Body of pancreas (tissue), 4 donors: Measurements from ENCODE around the gene ZCCHC9. TPM values are rescaled to one million over a fixed set of nuclear protein-coding genes. Genes with fewer than 3 reads are reported as not detected.
"Not testable (repeated sequence)": the region's sequence is repeated elsewhere in the genome, so short reads cannot be mapped to it uniquely, and the experiment has no call there.

Experiments used
- ATAC-seq: fragments of 150-250 bp; one replicate; pipeline ENCODE4 v1.9.1; 2016
- DNase-seq, 4 donors: peaks; one replicate each; pipeline ENCODE4 v3.0.0-alpha.2; 2019
- H3K27ac ChIP-seq, 4 donors: fragments of 200-600 bp; sonication (generic); 1 replicate in 3 of 4; 2 replicates in 1 of 4; pipeline versions ENCODE4 v1.5.1 to v1.6.1; 2016 to 2019; ENCODE audit warnings: mild to moderate bottlenecking in 1 of 4, mixed read lengths in 1 of 4, moderate library complexity in 1 of 4
- H3K27me3 ChIP-seq, 2 donors: fragments of 200-600 bp; sonication (generic); one replicate each; pipeline ENCODE4 v1.6.0; 2016; ENCODE audit warnings: mild to moderate bottlenecking in 1 of 2
- H3K36me3 ChIP-seq, 2 donors: fragments of 200-600 bp; sonication (generic); replicated peaks in 1 of 2; 2 replicates each; pipeline ENCODE4 v1.5.1; 2016; ENCODE audit warnings: low read depth in 2 of 2; ENCODE audit not compliant: insufficient read depth in 1 of 2
- H3K4me1 ChIP-seq: fragments of 200-600 bp; sonication (generic); one replicate; pipeline ENCODE4 v1.6.0; 2016
- H3K4me3 ChIP-seq, 2 donors: fragments of 200-600 bp; sonication (generic); 1 replicate in 1 of 2; 2 replicates in 1 of 2; pipeline ENCODE4 v1.5.1; 2016 to 2019
- H3K9me3 ChIP-seq, 3 donors: fragments of 200-600 bp; sonication (generic); 1 replicate in 2 of 3; 2 replicates in 1 of 3; pipeline ENCODE4 v1.5.1; 2016
- POLR2A ChIP-seq, 3 donors: fragments of 450-650 bp; IDR thresholded peaks; one replicate each; pipeline ENCODE4 v1.6.1; 2016; ENCODE audit warnings: antibody characterized with exemption in 3 of 3, mild to moderate bottlenecking in 2 of 3
- WGBS, 2 donors: methylation state at CpG; one replicate each; pipeline ENCODE4 v1.1.5; 2017; 5-methylcytosine and 5-hydroxymethylcytosine counted together
- intact Hi-C: fragments of 100-400 bp; cut with DNase I; formaldehyde crosslinking; loops from one replicate; pipeline ENCODE4 v1.15.1; 2023
- total RNA-seq, 2 donors: library from RNA; depleted of rRNA; stranded (reverse); fragments of >200 nt; gene quantifications; one replicate each; pipeline ENCODE4 v1.1.0, GENCODE V29; 2016
- TF ChIP-seq, protein P1 (sequence below), 7 experiments: fragments of 450-650 bp in 4 of 7; fragments of 200-600 bp in 3 of 7; sonication (generic) in 3 of 7; IDR thresholded peaks; one replicate each; pipeline ENCODE4 v1.5.1; 2016 to 2019; ENCODE audit warnings: antibody characterized with exemption in 7 of 7

The ZCCHC9 gene
- total RNA-seq, 2 donors from 2014 or later = 10.5 to 10.6 TPM

GRCh38 chr5:81269751-81270393 lies 31.5 kb upstream of the ZCCHC9 start:
- no peaks in the 10 kb centered on the region for H3K36me3 ChIP-seq
- peaks cover 8% of the 10 kb centered on the region for H3K4me1 ChIP-seq
- TF ChIP-seq POLR2A (IDR thresholded peaks at IDR 0.05) = no peak
- TF ChIP-seq, protein P1, sequence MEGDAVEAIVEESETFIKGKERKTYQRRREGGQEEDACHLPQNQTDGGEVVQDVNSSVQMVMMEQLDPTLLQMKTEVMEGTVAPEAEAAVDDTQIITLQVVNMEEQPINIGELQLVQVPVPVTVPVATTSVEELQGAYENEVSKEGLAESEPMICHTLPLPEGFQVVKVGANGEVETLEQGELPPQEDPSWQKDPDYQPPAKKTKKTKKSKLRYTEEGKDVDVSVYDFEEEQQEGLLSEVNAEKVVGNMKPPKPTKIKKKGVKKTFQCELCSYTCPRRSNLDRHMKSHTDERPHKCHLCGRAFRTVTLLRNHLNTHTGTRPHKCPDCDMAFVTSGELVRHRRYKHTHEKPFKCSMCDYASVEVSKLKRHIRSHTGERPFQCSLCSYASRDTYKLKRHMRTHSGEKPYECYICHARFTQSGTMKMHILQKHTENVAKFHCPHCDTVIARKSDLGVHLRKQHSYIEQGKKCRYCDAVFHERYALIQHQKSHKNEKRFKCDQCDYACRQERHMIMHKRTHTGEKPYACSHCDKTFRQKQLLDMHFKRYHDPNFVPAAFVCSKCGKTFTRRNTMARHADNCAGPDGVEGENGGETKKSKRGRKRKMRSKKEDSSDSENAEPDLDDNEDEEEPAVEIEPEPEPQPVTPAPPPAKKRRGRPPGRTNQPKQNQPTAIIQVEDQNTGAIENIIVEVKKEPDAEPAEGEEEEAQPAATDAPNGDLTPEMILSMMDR (IDR thresholded peaks at IDR 0.05) = no peak
- no peak overlapping the region for H3K27ac ChIP-seq
- no peaks in the 10 kb centered on the region for H3K27me3 ChIP-seq
- H3K9me3 ChIP-seq = no peaks in the 10 kb centered on the region
- ATAC-seq (no peak), DNase-seq (no peak)
- WGBS, 2 donors = 93 to 95% methylated on average over 8 of the region's 8 CpGs
- intact Hi-C loops = no loop called here
- H3K4me3 ChIP-seq = no peak overlapping the region

DNA sequence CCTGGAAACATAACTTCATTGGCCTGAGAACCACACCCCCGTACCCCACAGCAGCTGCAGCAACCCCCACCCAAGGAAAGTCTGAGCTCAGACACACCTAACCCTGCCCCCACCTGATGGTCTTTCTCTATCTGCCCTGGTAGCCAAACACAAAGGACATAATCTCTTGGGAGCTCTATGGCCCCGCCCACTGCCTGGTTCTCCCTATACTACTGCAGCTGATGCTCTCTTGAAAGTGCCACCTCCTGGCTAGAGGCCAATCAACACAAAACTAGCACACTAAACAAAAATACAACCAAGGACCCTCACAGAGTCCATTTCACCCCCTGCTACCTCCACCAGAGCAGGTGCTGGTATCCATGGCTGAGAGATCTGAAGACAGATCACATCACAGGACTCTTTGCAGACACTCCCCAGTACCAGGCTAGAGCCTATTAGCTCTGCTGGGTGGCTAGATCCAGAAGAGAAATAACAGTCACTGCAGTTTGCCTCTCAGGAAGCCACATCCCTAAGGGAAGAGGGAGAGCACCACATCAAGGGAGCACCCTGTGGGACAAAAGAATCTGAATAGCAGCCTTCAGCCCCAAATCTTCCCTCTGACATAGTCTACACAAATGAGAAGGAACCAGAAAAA lies 30.9 kb upstream of the ZCCHC9 start:
- H3K27me3 ChIP-seq, intact Hi-C loops, H3K9me3 ChIP-seq, H3K4me3 ChIP-seq, H3K27ac ChIP-seq, H3K4me1 ChIP-seq, H3K36me3 ChIP-seq, ATAC-seq, DNase-seq: not testable (repeated sequence)
- WGBS, 2 donors = 94 to 100% methylated on average over 2 of the region's 2 CpGs

DNA sequence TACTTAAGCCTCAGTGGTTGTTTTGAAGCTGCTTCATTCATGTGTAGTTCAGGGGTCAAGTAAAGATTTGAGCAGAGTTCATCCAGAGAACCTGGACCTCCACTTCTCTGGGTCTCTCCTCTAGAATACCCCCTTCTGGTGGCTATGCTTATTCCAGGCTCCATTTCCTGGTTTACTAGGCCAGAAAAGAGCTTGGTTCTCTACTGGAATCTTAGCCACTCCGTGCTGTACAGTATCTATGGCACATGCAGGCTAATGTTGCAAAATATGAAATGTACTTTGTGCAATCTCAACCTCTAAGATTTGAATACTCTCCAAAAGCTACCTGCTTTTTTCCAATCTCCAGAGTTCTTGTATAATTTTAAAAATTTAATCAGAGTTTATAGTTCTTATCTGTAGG lies 17.4 kb upstream of the ZCCHC9 start:
- intact Hi-C loops = no loop called here
- no peak overlapping the region for H3K27ac ChIP-seq
- no peaks in the 10 kb centered on the region for H3K9me3 ChIP-seq
- WGBS, 2 donors = 91 to 100% methylated on average over 1 of the region's 1 CpG
- H3K4me1 ChIP-seq = no peaks in the 10 kb centered on the region
- ATAC-seq (no peak), DNase-seq (no peak)
- no peaks in the 10 kb centered on the region for H3K27me3 ChIP-seq
- no peak for TF ChIP-seq POLR2A (IDR thresholded peaks at IDR 0.05)
- TF ChIP-seq, protein P1 (IDR thresholded peaks at IDR 0.05) = no peak
- no peaks in the 10 kb centered on the region for H3K36me3 ChIP-seq
- H3K4me3 ChIP-seq = no peak overlapping the region

DNA sequence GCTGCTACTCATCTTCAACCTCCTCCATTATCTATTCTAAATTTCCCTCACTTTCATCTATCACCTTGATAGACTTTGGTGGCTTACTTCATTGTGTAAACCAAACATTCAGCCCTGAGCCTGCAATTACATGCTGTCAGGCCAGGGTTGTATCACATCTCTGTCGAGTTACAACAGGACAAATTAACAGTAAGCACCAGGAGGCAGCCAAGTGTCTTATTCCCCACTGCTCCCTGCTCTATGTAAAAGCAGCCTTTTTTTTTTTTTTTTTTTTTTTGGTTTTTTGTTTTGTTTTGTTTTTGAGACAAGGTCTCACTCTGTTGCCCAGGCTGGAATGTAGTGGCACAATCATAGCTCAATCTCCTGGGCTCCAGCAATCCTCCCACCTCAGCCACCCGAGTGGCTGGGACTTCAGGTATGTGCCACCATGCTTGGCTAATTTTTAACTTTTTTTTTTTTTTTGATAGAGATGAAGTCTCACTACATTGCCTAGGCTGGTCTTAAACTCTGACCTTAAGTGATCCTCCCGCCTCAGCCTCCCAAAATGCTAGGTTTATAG lies 15.2 kb upstream of the ZCCHC9 start:
- no peak for DNase-seq
- no peaks in the 10 kb centered on the region for H3K4me1 ChIP-seq
- WGBS, 2 donors = 50 to 60% methylated on average over 3 of the region's 3 CpGs
- H3K27ac ChIP-seq = no peak overlapping the region
- no peaks in the 10 kb centered on the region for H3K36me3 ChIP-seq
- no peaks in the 10 kb centered on the region for H3K27me3 ChIP-seq
- no peak for TF ChIP-seq POLR2A (IDR thresholded peaks at IDR 0.05)
- TF ChIP-seq, protein P1 (IDR thresholded peaks at IDR 0.05) = no peak
- no peak for ATAC-seq
- no peaks in the 10 kb centered on the region for H3K9me3 ChIP-seq
- H3K4me3 ChIP-seq = no peak overlapping the region
- intact Hi-C loops = no loop called here

DNA sequence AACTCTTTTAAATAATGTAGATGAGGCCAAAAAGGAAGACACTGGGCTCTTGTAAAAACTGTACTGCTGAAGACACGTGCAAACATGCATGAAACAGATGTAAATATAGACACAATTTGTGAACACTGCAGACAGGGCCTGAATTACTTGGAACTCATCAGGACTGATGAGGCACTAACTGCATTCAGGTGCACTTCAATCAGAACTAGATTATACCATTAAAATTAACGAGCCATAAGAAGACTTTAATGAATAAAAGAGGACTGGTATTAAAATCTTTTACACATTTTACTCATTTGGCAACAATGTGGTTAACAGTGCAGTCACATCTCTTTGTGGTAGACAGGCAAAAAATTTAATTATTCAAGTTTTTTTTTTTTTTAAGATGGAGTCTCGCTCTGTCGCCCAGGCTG lies 13.4 kb upstream of the ZCCHC9 start:
- Histone ChIP-seq H3K4me3 (no peak overlapping the region), H3K4me1 (no peaks in the 10 kb centered on the region), H3K36me3 (no peaks in the 10 kb centered on the region), H3K9me3 (peaks cover 0 to 6% (median 0%) of the 10 kb centered on the region in 3 donors), H3K27me3 (no peaks in the 10 kb centered on the region), H3K27ac (no peak overlapping the region)
- ATAC-seq = no peak
- TF ChIP-seq, protein P1 (IDR thresholded peaks at IDR 0.05) = no peak
- no peak for TF ChIP-seq POLR2A (IDR thresholded peaks at IDR 0.05)
- DNase-seq = no peak
- intact Hi-C loops = no loop called here
- WGBS, 2 donors = 85 to 89% methylated on average over 4 of the region's 4 CpGs
